Transverse colon (tissue), 4 donors: ENCODE measurements around the gene DNAJC5. TPM values are rescaled to one million over a fixed set of nuclear protein-coding genes. Genes with fewer than 3 reads are reported as not detected.
"Not testable (repeated sequence)": the region's sequence is repeated elsewhere in the genome, so short reads cannot be mapped to it uniquely, and the experiment has no call there.

ENCODE experiments used
- DNase-seq: peaks from one replicate; pipeline ENCODE4 v3.0.0-alpha.2; 2019
- H3K27ac ChIP-seq, 4 donors: fragments of 200-600 bp; sonication (generic); 2 replicates each; pipeline ENCODE4 v1.5.1; 2016 to 2018; ENCODE audit warnings: inconsistent platforms in 4 of 4
- H3K27me3 ChIP-seq: fragments of 200-600 bp; sonication (generic); 2 replicates; pipeline ENCODE4 v1.5.1; 2017; ENCODE audit warnings: inconsistent platforms
- H3K36me3 ChIP-seq, 4 donors: fragments of 200-600 bp; sonication (generic); 2 replicates each; pipeline ENCODE4 v1.5.1; 2017 to 2019; ENCODE audit warnings: inconsistent platforms in 4 of 4
- H3K4me1 ChIP-seq, 4 donors: fragments of 200-600 bp; sonication (generic); 2 replicates each; pipeline ENCODE4 v1.5.1; 2017 to 2020; ENCODE audit warnings: inconsistent platforms in 4 of 4
- H3K4me3 ChIP-seq, 4 donors: fragments of 200-600 bp; sonication (generic); 1 replicate in 1 of 4; 2 replicates in 3 of 4; pipeline versions ENCODE4 v1.5.1 to v1.6.1; 2017 to 2019; ENCODE audit warnings: inconsistent platforms in 4 of 4
- H3K9me3 ChIP-seq, 2 donors: fragments of 200-600 bp; sonication (generic); 2 replicates each; pipeline ENCODE4 v1.5.1; 2017 to 2019; ENCODE audit warnings: inconsistent platforms in 2 of 2
- CTCF ChIP-seq, 5 experiments: fragments of 200-600 bp in 3 of 5; fragments of 450-650 bp in 2 of 5; sonication (generic) in 3 of 5; IDR thresholded peaks; 1 replicate in 2 of 5; 2 replicates in 3 of 5; pipeline ENCODE4 v1.5.1; 2016 to 2017; ENCODE audit warnings: antibody characterized with exemption in 5 of 5, inconsistent platforms in 3 of 5, mild to moderate bottlenecking in 2 of 5, moderate library complexity in 1 of 5
- EP300 ChIP-seq: sonication (generic); formaldehyde crosslinking; IDR thresholded peaks from one replicate; pipeline ENCODE4 v1.6.1; 2017; ENCODE audit warnings: antibody characterized with exemption, low read depth
- POLR2A ChIP-seq: fragments of 450-650 bp; IDR thresholded peaks from one replicate; pipeline ENCODE4 v1.6.1; 2016; ENCODE audit warnings: antibody characterized with exemption, mild to moderate bottlenecking, moderate library complexity
- POLR2AphosphoS5 ChIP-seq, 3 donors: sonication (generic); formaldehyde crosslinking; IDR thresholded peaks; one replicate each; pipeline ENCODE4 v1.6.1; 2016; ENCODE audit warnings: antibody characterized with exemption in 3 of 3
- WGBS, 2 donors: methylation state at CpG; one replicate each; pipeline ENCODE4 v1.1.5; 2018; ENCODE audit warnings: low coverage in 1 of 2; 5-methylcytosine and 5-hydroxymethylcytosine counted together
- in situ Hi-C, 4 donors: fragments of 200-750 bp; cut with MboI; loops; one replicate each; pipeline versions ENCODE4 v1.15.0 to v1.15.1; 2017; ENCODE audit warnings: low sequenced_read_pairs in 3 of 4, low pct_ligation_motif_present in 1 of 4, low pct_unique_long_range_greater_than_20kb in 1 of 4
- intact Hi-C: fragments of 100-400 bp; cut with DNase I; formaldehyde crosslinking; loops from one replicate; pipeline ENCODE4 v1.15.1; 2023; ENCODE audit warnings: low total_unique reads
- total RNA-seq, 4 donors: library from RNA; depleted of rRNA; stranded (reverse); fragments of >200 nt; gene quantifications; one replicate each; pipeline ENCODE4 v1.1.0, GENCODE V29; 2016

DNAJC5 gene
- total RNA-seq, 4 donors from 2014 or later, result 59.9 to 77.3 (median 71.4) TPM

DNA sequence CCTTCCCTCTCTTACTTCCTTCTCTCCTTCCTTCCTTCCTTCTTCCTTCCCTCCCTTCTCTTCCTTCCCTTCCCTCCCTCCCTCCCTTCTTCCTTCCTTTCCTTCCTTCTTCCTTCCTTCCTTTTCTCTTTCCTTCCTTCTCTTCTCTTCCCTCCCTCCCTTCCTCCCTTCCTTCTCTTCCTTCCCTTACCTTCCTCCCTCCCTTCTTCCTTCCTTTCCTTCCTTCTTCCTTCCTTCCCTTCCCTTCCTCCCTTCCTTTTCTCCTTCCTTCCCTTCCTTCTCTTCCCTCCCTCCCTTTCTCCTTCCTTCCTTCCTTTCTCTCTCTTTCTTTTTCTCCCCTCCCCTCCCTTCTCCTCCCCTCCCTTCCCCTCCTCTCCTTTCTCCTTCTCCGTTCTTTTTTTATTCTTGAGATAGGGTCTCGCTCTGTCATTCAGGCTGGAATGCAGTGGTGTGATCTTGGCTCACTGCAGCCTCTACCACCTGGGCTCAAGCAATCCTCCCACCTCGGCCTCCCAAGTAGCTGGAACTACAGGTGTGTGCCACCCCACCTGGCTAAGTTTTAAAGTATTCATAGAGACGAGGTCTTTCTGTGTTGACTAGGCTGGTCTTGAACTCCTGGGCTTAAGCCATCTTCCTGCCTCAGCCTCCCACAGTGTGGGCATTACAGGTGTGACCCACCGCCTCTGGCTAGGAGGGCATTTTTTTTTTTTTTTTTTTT is 75.9 kb downstream of the DNAJC5 start:
- no peak overlapping the region for H3K4me3 ChIP-seq
- in situ Hi-C loops, result no loop called here
- no peak for DNase-seq
- intact Hi-C loops, result loop anchor here (5.0 to 10.0 kb wide), 3 partner anchors 64 to 434 kb away; partner anchors contain the start of gene PTK6
- no peak overlapping the region for H3K27ac ChIP-seq
- no peaks in the 10 kb centered on the region for H3K9me3 ChIP-seq
- WGBS, 2 donors, result 69 to 85% methylated on average over 4 to 5 of the region's 5 CpGs
- peaks cover 8 to 24% (median 13%) of the 10 kb centered on the region in 4 donors for H3K4me1 ChIP-seq
- peaks cover 13% of the 10 kb centered on the region for H3K27me3 ChIP-seq
- TF ChIP-seq POLR2AphosphoS5 (IDR thresholded peaks at IDR 0.05), result no peak
- no peak for TF ChIP-seq EP300
- no peak for TF ChIP-seq CTCF (IDR thresholded peaks at IDR 0.05)
- no peak for TF ChIP-seq POLR2A
- no peaks in the 10 kb centered on the region for H3K36me3 ChIP-seq

GRCh38 chr20:63971960-63972311 is 77.0 kb downstream of the DNAJC5 start:
- H3K4me3 ChIP-seq, H3K36me3 ChIP-seq, in situ Hi-C loops, H3K9me3 ChIP-seq, H3K27ac ChIP-seq, DNase-seq: not testable (repeated sequence)
- intact Hi-C loops, result loop anchor here (5.0 to 10.0 kb wide), 3 partner anchors 65 to 435 kb away; partner anchors contain the start of gene PTK6
- H3K4me1 ChIP-seq, result peaks cover 8 to 24% (median 13%) of the 10 kb centered on the region in 4 donors
- WGBS, 2 donors, result 80 to 81% methylated on average over 7 to 10 of the region's 10 CpGs
- H3K27me3 ChIP-seq, result peaks cover 13% of the 10 kb centered on the region

DNA sequence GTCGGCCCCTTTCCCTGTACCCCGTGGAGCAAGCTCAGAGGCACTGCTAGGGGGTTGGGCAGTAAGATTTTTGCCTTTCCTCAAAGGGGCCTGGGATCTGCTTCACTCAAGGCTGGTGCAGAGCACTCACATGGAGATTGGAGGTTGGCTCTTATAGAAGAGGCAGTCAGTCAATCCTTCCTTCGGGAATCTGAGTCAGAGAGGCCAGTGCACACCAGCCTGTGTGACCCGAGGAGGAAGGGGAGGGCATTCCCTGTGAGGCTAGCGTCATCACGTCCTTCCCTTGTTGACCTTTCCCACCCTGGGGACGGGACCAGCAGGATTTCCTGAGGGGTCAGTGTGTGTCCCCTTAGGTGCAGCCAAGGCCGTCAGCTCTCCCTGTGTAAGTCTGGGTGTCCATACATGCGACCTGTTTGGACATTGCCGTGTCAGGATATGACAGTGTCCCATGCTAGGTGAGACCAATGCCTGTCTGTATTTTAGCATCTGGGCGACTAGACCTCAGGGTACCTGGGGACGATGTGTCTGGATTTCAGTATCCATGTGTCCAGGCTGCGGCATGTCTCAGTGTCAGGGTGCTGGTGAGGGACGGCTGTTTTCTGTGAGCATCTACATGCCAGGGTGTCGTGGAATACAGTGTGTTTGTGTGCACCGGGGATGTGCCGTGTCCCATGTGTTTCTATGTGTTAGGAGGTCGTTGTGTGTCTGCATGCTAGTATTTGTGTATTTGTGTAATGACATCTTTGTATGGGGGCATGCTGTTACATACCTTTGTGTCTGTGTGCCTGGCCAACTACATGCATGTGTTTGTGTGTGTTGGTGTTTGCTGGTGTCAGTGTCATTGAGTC is 77.6 kb downstream of the DNAJC5 start:
- peaks cover 8 to 24% (median 13%) of the 10 kb centered on the region in 4 donors for H3K4me1 ChIP-seq
- intact Hi-C loops, result loop anchor here (5.0 to 10.0 kb wide), 3 partner anchors 65 to 435 kb away; partner anchors contain the start of gene PTK6
- H3K4me3 ChIP-seq, result no peak overlapping the region
- H3K27me3 ChIP-seq, result peaks cover 13% of the 10 kb centered on the region
- H3K27ac ChIP-seq, result no peak overlapping the region
- no peaks in the 10 kb centered on the region for H3K36me3 ChIP-seq
- WGBS, 2 donors, result 72 to 81% methylated on average over 5 to 18 of the region's 18 CpGs
- TF ChIP-seq POLR2A, result no peak
- H3K9me3 ChIP-seq, result no peaks in the 10 kb centered on the region
- in situ Hi-C loops, result no loop called here
- DNase-seq, result peak; percentile 6

DNA sequence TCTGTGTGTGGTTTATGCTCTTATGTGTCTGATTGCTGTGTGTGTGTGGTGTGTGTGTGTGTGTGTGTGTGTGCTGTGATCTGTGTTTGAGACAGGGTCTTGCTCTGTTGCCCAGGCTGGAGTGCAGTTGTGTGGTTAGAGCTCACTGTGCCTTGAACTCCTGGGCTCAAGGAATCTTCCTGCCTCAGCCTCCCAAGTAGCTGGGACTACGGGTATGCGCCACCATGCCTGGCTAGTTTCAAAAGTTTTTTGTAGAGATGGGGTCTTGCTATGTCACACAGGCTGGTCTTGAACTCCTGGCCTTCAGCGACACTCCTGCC is 78.2 kb downstream of the DNAJC5 start:
- no peaks in the 10 kb centered on the region for H3K9me3 ChIP-seq
- no peak for DNase-seq
- intact Hi-C loops, result loop anchor here (5.0 to 10.0 kb wide), 3 partner anchors 66 to 436 kb away; partner anchors contain the start of gene PTK6
- H3K27ac ChIP-seq, result peak overlapping the region in 1 of 4 donors; percentile 23
- H3K4me1 ChIP-seq, result peaks cover 8 to 24% (median 13%) of the 10 kb centered on the region in 4 donors
- H3K36me3 ChIP-seq, result no peaks in the 10 kb centered on the region
- no peak overlapping the region for H3K4me3 ChIP-seq
- 91 to 100% methylated on average over 1 to 3 of the region's 3 CpGs for WGBS, 2 donors
- H3K27me3 ChIP-seq, result peaks cover 13% of the 10 kb centered on the region
- no peak for TF ChIP-seq CTCF (IDR thresholded peaks at IDR 0.05)
- TF ChIP-seq POLR2A, result no peak
- no peak for TF ChIP-seq POLR2AphosphoS5 (IDR thresholded peaks at IDR 0.05)
- TF ChIP-seq EP300, result no peak
- in situ Hi-C loops, result no loop called here
